ENCODE results near the gene TENM4. TPM values are rescaled to one million over a fixed set of nuclear protein-coding genes. Genes with fewer than 3 reads are reported as not detected.

Gene TENM4
- total and polyA plus RNA-seq, 4 donors: 0.02 to 0.33 (median 0.14) TPM

DNA sequence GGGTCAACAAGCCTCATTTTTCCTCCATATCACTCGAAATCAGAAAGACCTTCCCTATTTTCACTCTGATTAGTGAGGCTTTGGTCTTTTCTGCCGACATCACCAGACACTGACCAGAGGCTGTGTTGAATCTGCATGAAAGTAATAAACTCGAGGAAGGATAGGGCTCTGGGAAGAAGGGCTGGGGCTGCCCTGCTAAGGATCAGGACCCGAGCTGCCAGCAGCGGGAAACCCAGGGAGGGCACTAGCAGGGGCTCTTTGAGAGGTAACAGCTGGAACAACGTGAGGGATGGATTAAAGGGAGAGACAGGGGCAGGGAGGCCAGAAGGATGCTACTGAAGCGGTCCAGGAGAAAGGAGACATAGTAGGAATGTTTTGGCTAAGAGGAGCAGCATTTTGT is 488.7 kb downstream of the TENM4 start:
- H3K9me3 ChIP-seq (ENCODE audit: control insufficient read depth in 4 of 4, low read length in 3 of 4): no peaks in the 10 kb centered on the region
- H3K27ac ChIP-seq (ENCODE audit: low read depth in 1 of 2, low read length in 2 of 2): no peak overlapping the region
- WGBS: 61% methylated on average over 7 of the region's 7 CpGs
- no peak for TF ChIP-seq RAD21 (IDR thresholded peaks at IDR 0.05)
- TF ChIP-seq, protein P1, sequence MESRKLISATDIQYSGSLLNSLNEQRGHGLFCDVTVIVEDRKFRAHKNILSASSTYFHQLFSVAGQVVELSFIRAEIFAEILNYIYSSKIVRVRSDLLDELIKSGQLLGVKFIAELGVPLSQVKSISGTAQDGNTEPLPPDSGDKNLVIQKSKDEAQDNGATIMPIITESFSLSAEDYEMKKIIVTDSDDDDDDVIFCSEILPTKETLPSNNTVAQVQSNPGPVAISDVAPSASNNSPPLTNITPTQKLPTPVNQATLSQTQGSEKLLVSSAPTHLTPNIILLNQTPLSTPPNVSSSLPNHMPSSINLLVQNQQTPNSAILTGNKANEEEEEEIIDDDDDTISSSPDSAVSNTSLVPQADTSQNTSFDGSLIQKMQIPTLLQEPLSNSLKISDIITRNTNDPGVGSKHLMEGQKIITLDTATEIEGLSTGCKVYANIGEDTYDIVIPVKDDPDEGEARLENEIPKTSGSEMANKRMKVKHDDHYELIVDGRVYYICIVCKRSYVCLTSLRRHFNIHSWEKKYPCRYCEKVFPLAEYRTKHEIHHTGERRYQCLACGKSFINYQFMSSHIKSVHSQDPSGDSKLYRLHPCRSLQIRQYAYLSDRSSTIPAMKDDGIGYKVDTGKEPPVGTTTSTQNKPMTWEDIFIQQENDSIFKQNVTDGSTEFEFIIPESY (IDR thresholded peaks at IDR 0.05): no peak
- no peak for TF ChIP-seq HNF4G (IDR thresholded peaks at IDR 0.05)
- TF ChIP-seq, protein P2, sequence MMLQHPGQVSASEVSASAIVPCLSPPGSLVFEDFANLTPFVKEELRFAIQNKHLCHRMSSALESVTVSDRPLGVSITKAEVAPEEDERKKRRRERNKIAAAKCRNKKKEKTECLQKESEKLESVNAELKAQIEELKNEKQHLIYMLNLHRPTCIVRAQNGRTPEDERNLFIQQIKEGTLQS (IDR thresholded peaks at IDR 0.05): no peak
- no peak for TF ChIP-seq NR2F2 (IDR thresholded peaks at IDR 0.05)
- no peak for TF ChIP-seq HNF4A (conservative IDR thresholded peaks at IDR 0.05)
- TF ChIP-seq RXRA (IDR thresholded peaks at IDR 0.05): no peak
- TF ChIP-seq, protein P3, sequence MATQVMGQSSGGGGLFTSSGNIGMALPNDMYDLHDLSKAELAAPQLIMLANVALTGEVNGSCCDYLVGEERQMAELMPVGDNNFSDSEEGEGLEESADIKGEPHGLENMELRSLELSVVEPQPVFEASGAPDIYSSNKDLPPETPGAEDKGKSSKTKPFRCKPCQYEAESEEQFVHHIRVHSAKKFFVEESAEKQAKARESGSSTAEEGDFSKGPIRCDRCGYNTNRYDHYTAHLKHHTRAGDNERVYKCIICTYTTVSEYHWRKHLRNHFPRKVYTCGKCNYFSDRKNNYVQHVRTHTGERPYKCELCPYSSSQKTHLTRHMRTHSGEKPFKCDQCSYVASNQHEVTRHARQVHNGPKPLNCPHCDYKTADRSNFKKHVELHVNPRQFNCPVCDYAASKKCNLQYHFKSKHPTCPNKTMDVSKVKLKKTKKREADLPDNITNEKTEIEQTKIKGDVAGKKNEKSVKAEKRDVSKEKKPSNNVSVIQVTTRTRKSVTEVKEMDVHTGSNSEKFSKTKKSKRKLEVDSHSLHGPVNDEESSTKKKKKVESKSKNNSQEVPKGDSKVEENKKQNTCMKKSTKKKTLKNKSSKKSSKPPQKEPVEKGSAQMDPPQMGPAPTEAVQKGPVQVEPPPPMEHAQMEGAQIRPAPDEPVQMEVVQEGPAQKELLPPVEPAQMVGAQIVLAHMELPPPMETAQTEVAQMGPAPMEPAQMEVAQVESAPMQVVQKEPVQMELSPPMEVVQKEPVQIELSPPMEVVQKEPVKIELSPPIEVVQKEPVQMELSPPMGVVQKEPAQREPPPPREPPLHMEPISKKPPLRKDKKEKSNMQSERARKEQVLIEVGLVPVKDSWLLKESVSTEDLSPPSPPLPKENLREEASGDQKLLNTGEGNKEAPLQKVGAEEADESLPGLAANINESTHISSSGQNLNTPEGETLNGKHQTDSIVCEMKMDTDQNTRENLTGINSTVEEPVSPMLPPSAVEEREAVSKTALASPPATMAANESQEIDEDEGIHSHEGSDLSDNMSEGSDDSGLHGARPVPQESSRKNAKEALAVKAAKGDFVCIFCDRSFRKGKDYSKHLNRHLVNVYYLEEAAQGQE (IDR thresholded peaks at IDR 0.05): no peak
- TF ChIP-seq YY1 (IDR thresholded peaks at IDR 0.05): no peak
- TF ChIP-seq, protein P4, sequence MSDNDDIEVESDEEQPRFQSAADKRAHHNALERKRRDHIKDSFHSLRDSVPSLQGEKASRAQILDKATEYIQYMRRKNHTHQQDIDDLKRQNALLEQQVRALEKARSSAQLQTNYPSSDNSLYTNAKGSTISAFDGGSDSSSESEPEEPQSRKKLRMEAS (IDR thresholded peaks at IDR 0.05): no peak
- TF ChIP-seq FOXA1 (IDR thresholded peaks at IDR 0.05): no peak
- TF ChIP-seq JUND (IDR thresholded peaks at IDR 0.05): no peak
- no peak for TF ChIP-seq TAF1 (conservative IDR thresholded peaks at IDR 0.05)
- no peak for TF ChIP-seq EGR1 (IDR thresholded peaks at IDR 0.05; ENCODE audit: low read depth in 2 of 2)
- TF ChIP-seq, protein P5, sequence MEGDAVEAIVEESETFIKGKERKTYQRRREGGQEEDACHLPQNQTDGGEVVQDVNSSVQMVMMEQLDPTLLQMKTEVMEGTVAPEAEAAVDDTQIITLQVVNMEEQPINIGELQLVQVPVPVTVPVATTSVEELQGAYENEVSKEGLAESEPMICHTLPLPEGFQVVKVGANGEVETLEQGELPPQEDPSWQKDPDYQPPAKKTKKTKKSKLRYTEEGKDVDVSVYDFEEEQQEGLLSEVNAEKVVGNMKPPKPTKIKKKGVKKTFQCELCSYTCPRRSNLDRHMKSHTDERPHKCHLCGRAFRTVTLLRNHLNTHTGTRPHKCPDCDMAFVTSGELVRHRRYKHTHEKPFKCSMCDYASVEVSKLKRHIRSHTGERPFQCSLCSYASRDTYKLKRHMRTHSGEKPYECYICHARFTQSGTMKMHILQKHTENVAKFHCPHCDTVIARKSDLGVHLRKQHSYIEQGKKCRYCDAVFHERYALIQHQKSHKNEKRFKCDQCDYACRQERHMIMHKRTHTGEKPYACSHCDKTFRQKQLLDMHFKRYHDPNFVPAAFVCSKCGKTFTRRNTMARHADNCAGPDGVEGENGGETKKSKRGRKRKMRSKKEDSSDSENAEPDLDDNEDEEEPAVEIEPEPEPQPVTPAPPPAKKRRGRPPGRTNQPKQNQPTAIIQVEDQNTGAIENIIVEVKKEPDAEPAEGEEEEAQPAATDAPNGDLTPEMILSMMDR (IDR thresholded peaks at IDR 0.05; ENCODE audit: low read depth, low read length, missing input control): no peak
- no peak for TF ChIP-seq FOXA2 (IDR thresholded peaks at IDR 0.05)
- no peak for TF ChIP-seq SP1 (IDR thresholded peaks at IDR 0.05)
- H3K27me3 ChIP-seq (ENCODE audit: control insufficient read depth in 4 of 4, insufficient read depth in 4 of 4, low read length in 3 of 4): no peaks in the 10 kb centered on the region
- no peaks in the 10 kb centered on the region for H3K4me1 ChIP-seq (ENCODE audit: control insufficient read depth in 4 of 4, insufficient read depth in 4 of 4, low read length in 3 of 4)
- no peak overlapping the region for H3K4me3 ChIP-seq (ENCODE audit: low read depth in 1 of 3, low read length in 3 of 3)
- H3K9ac ChIP-seq (ENCODE audit: low read depth in 1 of 2, low read length in 2 of 2): no peak overlapping the region
- no peaks in the 10 kb centered on the region for H3K36me3 ChIP-seq (ENCODE audit: control insufficient read depth in 4 of 4, insufficient read depth in 3 of 4, low read depth in 1 of 4, low read length in 3 of 4)
- DNase-seq (ENCODE audit: low spot score): no peak
